GM21367 (cell line): ENCODE data around the gene PISD.

ENCODE experiments used
- ATAC-seq: cut with Tn5 transposase; IDR thresholded peaks from one replicate; pipeline ENCODE4 v1.9.1; 2021; ENCODE audit not compliant: unreplicated experiment

PISD gene

DNA sequence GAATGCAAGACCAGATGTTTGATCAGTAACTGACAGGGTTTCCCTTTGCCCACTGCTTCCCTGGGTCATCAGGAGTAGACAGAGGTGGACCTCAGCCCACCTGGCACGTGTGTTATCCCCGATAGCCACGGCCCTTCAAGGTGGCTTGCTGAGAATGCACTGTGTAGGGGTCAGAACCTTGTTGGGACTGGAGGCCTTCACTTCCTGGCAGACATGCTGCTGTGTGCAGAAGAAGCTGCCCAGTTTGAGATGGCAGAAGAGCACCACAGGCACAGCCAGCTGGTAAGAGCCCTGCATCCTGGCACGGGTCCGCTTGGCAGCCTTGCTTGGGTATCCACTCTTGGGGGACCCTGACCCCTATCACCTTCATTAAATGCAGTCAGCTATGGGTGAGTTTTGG lies 83.8 kb downstream of the PISD start:
- no peak for ATAC-seq

DNA sequence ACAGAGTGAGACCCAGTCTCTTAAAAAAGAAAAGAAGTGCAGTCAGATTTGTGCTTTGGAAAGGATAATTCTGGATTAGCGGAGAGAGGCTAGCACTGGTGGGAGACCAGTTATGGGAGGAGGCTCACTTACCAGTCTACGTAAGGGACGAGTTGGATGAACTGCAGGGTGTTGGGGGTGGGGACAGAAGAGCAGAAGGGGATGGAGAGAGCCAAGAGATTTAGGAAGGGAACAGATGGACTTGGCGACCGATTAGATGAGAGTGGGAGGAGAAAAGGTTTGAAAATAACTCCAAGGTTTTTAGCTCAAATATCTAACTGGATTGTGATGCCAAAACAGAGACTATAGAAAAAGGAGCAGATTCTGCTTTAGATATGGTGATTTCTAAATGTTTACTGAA lies 84.3 kb downstream of the PISD start:
- no peak for ATAC-seq

DNA sequence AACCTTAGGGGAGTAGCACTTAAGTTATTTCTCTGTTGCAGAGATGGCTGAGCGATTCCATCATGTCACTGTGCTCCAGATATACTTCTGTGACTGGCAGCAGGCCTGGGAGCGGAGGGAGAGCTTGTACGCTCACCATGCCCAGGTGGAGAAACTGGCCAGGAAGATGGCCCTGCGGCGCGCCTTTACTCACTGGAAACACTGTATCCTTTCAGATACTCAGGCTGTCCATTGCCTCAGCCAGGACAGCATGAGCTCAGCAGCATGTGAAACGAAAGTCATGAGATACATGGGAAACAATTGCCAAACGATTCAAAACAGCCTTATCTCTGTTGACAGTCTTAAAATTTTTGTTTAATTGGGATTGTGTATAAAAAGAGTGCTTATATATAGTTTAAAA lies 86.8 kb downstream of the PISD start:
- ATAC-seq, result no peak

DNA sequence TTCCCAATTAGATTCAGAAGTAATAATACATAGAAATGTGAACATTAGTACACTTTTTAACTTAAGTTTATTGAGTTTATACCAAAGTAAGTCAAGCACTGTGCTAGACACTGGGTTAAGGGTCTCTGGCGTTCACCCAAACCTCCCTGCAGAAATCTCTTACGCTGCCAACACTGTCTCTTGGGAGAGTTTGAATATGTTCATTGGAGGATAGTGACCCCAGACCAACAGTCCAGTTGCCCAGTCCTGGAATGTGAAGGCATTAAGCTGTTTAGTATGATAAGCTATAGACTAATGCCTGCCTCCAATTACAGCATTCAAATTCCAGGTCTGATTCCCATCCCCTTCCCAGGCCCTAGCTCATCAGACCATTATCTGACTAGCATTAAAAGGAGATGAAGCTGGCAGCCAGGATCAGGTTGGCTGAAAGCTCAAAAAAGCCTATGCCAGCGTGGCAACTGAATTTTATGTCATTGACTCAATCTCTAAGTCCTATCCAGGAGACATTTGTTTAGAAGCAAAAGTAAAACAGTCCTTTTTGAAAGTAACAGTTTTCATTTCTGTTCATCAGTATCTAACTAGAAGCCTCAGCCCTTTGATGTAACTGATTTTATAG lies 87.9 kb downstream of the PISD start:
- no peak for ATAC-seq

DNA sequence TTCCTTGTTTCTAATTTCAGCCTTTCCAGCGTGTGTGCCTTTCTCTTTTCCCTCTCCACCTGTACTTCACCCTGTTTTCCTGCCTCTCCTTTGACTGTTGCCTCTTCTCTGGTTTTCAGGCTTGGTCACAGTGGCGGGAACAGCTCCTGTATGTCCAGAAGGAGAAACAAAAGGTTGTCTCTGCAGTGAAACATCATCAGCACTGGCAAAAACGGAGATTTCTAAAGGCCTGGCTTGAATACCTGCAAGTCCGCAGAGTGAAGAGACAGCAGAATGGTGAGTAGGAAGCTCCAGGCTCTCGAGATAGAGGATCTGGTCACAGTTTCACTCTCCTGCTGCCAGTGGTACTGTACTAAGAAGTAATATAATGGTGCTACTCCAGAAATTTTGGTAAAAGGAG lies 89.1 kb downstream of the PISD start:
- no peak for ATAC-seq

DNA sequence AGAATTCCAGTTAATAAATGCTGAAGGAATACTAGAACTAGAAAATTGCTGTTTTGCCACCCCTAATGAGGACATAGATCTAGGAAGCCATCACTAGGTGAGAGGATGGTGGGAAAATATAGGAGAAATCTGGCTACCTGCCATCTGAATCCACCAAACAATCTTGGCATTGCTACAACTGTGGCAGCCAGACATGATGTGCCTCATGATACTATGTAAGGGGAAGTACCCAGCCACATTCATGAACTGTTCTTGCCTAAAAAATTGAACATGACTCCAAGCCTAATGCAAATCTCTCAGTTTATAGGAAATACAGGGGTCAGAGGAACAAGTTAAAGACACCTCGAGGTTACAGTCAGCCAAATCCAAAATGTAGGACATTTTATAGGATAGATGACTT lies 92.9 kb downstream of the PISD start:
- no peak for ATAC-seq
